SK-N-SH treated with all-trans-retinoic acid at 6 μM for 48 hours (cell line): Measurements from ENCODE around the gene ATP1A3.

Experiments used
- ATAC-seq: fragments of 200-7000 bp; cut with Tn5 transposase; 3 replicates; pipeline ENCODE4 v1.9.1; 2020; ENCODE audit warnings: mild to moderate bottlenecking, moderate library complexity
- ARNTL ChIP-seq: fragments of 450-650 bp; formaldehyde crosslinking; IDR thresholded peaks from 2 replicates; pipeline ENCODE4 v1.5.0; 2020; ENCODE audit warnings: low read depth, mild to moderate bottlenecking, moderate library complexity, borderline replicate concordance
- BACH2 ChIP-seq: fragments of 250-450 bp; sonication (Bioruptor Pico); IDR thresholded peaks from 2 replicates; pipeline ENCODE4 v1.9.0; 2021; ENCODE audit warnings: mild to moderate bottlenecking, borderline replicate concordance
- CREB5 ChIP-seq: fragments of 250-450 bp; sonication (Bioruptor Pico); IDR thresholded peaks from 2 replicates; pipeline ENCODE4 v1.5.1; 2020; ENCODE audit warnings: low read depth, mild to moderate bottlenecking, moderate library complexity
- CSDC2 ChIP-seq: fragments of 250-450 bp; sonication (Bioruptor Pico); IDR thresholded peaks from 2 replicates; pipeline ENCODE4 v1.5.0; 2020; ENCODE audit warnings: mild to moderate bottlenecking, moderate library complexity
- CSRNP3 ChIP-seq: fragments of 250-450 bp; sonication (Bioruptor Pico); IDR thresholded peaks from 2 replicates; pipeline ENCODE4 v1.5.1; 2021; ENCODE audit warnings: mild to moderate bottlenecking, moderate library complexity
- GLIS3 ChIP-seq: fragments of 250-450 bp; sonication (Bioruptor Pico); IDR thresholded peaks from 2 replicates; pipeline ENCODE4 v1.5.0; 2020; ENCODE audit warnings: mild to moderate bottlenecking, moderate library complexity
- ISL1 ChIP-seq: fragments of 250-450 bp; sonication (Bioruptor Pico); IDR thresholded peaks from 2 replicates; pipeline ENCODE4 v2.1.2; 2022; ENCODE audit warnings: mild to moderate bottlenecking, moderate library complexity
- OSR1 ChIP-seq: fragments of 250-450 bp; sonication (Bioruptor Pico); IDR thresholded peaks from 2 replicates; pipeline ENCODE4 v1.8.0; 2022; ENCODE audit warnings: moderate library complexity, mild to moderate bottlenecking, inconsistent platforms
- PATZ1 ChIP-seq: fragments of 250-450 bp; sonication (Bioruptor Pico); IDR thresholded peaks from 2 replicates; pipeline ENCODE4 v1.8.0; 2020; ENCODE audit warnings: mild to moderate bottlenecking, moderate library complexity, borderline replicate concordance
- POU6F1 ChIP-seq: fragments of 250-450 bp; sonication (Bioruptor Pico); IDR thresholded peaks from 2 replicates; pipeline ENCODE4 v1.8.0; 2021; ENCODE audit warnings: low read depth, mild to moderate bottlenecking, moderate library complexity, borderline replicate concordance
- PPARA ChIP-seq: fragments of 250-450 bp; sonication (Bioruptor Pico); IDR thresholded peaks from 2 replicates; pipeline ENCODE4 v1.5.0; 2020; ENCODE audit warnings: mild to moderate bottlenecking, borderline replicate concordance
- RARB ChIP-seq: fragments of 250-450 bp; sonication (Bioruptor Pico); IDR thresholded peaks from 2 replicates; pipeline ENCODE4 v1.8.0; 2021; ENCODE audit warnings: mild to moderate bottlenecking, moderate library complexity
- SNAI2 ChIP-seq: fragments of 250-450 bp; sonication (Bioruptor Pico); IDR thresholded peaks from 2 replicates; pipeline ENCODE4 v1.5.0; 2020; ENCODE audit warnings: mild to moderate bottlenecking, moderate library complexity
- TCF4 ChIP-seq: fragments of 250-450 bp; sonication (Bioruptor Pico); IDR thresholded peaks from 2 replicates; pipeline ENCODE4 v1.8.0; 2021; ENCODE audit warnings: mild to moderate bottlenecking, moderate library complexity, borderline replicate concordance
- TOX ChIP-seq: fragments of 250-450 bp; sonication (Bioruptor Pico); IDR thresholded peaks from 2 replicates; pipeline ENCODE4 v1.8.0; 2021; ENCODE audit warnings: mild to moderate bottlenecking, moderate library complexity, borderline replicate concordance
- TSHZ2 ChIP-seq: fragments of 250-450 bp; sonication (Bioruptor Pico); IDR thresholded peaks from 2 replicates; pipeline ENCODE4 v1.5.0; 2020; ENCODE audit warnings: mild to moderate bottlenecking, moderate library complexity
- ZC3H10 ChIP-seq: fragments of 250-450 bp; sonication (Bioruptor Pico); IDR thresholded peaks from 2 replicates; pipeline ENCODE4 v1.5.1; 2021; ENCODE audit warnings: mild to moderate bottlenecking, moderate library complexity
- ZFP3 ChIP-seq: fragments of 250-450 bp; sonication (Bioruptor Pico); IDR thresholded peaks from 2 replicates; pipeline ENCODE4 v1.5.0; 2020; ENCODE audit warnings: mild to moderate bottlenecking, moderate library complexity
- ZFP30 ChIP-seq: fragments of 450-650 bp; formaldehyde crosslinking; IDR thresholded peaks from 2 replicates; pipeline ENCODE4 v1.5.0; 2022; ENCODE audit warnings: mild to moderate bottlenecking, moderate library complexity
- ZNF8 ChIP-seq: fragments of 450-650 bp; formaldehyde crosslinking; IDR thresholded peaks from 2 replicates; pipeline ENCODE4 v1.5.0; 2020; ENCODE audit warnings: mild to moderate bottlenecking, moderate library complexity

The ATP1A3 gene

GRCh38 chr19:41919948-41920712 is 73.9 kb downstream of the ATP1A3 start:
- TF ChIP-seq ZNF8 (CRISPR knock-in tag) (no peak), SNAI2 (CRISPR knock-in tag) (no peak), TCF4 (CRISPR knock-in tag) (no peak), ZFP30 (CRISPR knock-in tag) (no peak), PPARA (CRISPR knock-in tag) (no peak), ZFP3 (CRISPR knock-in tag) (no peak), RARB (CRISPR knock-in tag) (no peak), POU6F1 (no peak), TSHZ2 (no peak), ISL1 (CRISPR knock-in tag) (no peak), TOX (CRISPR knock-in tag) (no peak)
- ATAC-seq: no peak

GRCh38 chr19:41918653-41919244 is 75.3 kb downstream of the ATP1A3 start:
- no peak for TF ChIP-seq RARB (CRISPR knock-in tag)
- no peak for TF ChIP-seq ZFP3 (CRISPR knock-in tag)
- TF ChIP-seq SNAI2 (CRISPR knock-in tag): no peak
- no peak for TF ChIP-seq ARNTL (CRISPR knock-in tag)
- TF ChIP-seq ZC3H10 (CRISPR knock-in tag): no peak
- no peak for TF ChIP-seq ZNF8 (CRISPR knock-in tag)
- no peak for TF ChIP-seq POU6F1
- no peak for TF ChIP-seq PPARA (CRISPR knock-in tag)
- TF ChIP-seq GLIS3: no peak
- TF ChIP-seq OSR1 (CRISPR knock-in tag): no peak
- TF ChIP-seq TCF4 (CRISPR knock-in tag): no peak
- TF ChIP-seq CSDC2 (CRISPR knock-in tag): no peak
- TF ChIP-seq TSHZ2: no peak
- no peak for TF ChIP-seq BACH2 (CRISPR knock-in tag)
- TF ChIP-seq TOX (CRISPR knock-in tag): no peak
- no peak for TF ChIP-seq CREB5 (CRISPR knock-in tag)
- no peak for TF ChIP-seq ISL1 (CRISPR knock-in tag)
- TF ChIP-seq CSRNP3 (CRISPR knock-in tag): no peak
- TF ChIP-seq PATZ1 (CRISPR knock-in tag): no peak
- no peak for ATAC-seq
